ENCODE data around the gene TRPM7. TPM values are rescaled to one million over a fixed set of nuclear protein-coding genes. Genes with fewer than 3 reads are reported as not detected.

The TRPM7 gene
- total and polyA plus RNA-seq, 8 donors = 4.0 to 92.8 (median 27.8) TPM

GRCh38 chr15:50676799-50677483 lies 9.7 kb downstream of the TRPM7 start:
- Histone ChIP-seq H3K4me1 (peaks cover 0 to 45% (median 9%) of the 10 kb centered on the region in 4 donors), H3K27ac (no peak overlapping the region), H3K27me3 (no peaks in the 10 kb centered on the region), H3K4me3 (no peak overlapping the region), H3K36me3 (peaks cover 0 to 12% (median 2%) of the 10 kb centered on the region in 4 donors), H3K9me3 (no peaks in the 10 kb centered on the region)
- no peak for DNase-seq
- TF ChIP-seq EP300 (IDR thresholded peaks at IDR 0.05) = no peak
- TF ChIP-seq POLR2A (IDR thresholded peaks at IDR 0.05) = no peak
- TF ChIP-seq POLR2AphosphoS5 (IDR thresholded peaks at IDR 0.05) = no peak
- TF ChIP-seq CTCF (IDR thresholded peaks at IDR 0.05) = no peak
- 72 to 84% (median 81%) methylated on average over 6 of the region's 6 CpGs for WGBS, 5 donors
- intact Hi-C loops (cut with DNase I; ENCODE audit: low total_unique reads) = loop anchor here (5.0 to 10.0 kb wide), 2 partner anchors 200 to 228 kb away; partner anchors contain the start of gene AP4E1

GRCh38 chr15:50675535-50676144 lies 11.0 kb downstream of the TRPM7 start:
- intact Hi-C loops (cut with DNase I; ENCODE audit: low total_unique reads) = loop anchor here (5.0 to 10.0 kb wide), 2 partner anchors 202 to 229 kb away; partner anchors contain the start of gene AP4E1

GRCh38 chr15:50670115-50670514 lies 16.5 kb downstream of the TRPM7 start:
- no peaks in the 10 kb centered on the region for H3K9me3 ChIP-seq
- H3K36me3 ChIP-seq = peaks cover 4 to 19% (median 10%) of the 10 kb centered on the region in 4 donors
- peaks cover 0 to 19% (median 0%) of the 10 kb centered on the region in 4 donors for H3K4me1 ChIP-seq
- no peak overlapping the region for H3K4me3 ChIP-seq
- no peak for TF ChIP-seq POLR2A (IDR thresholded peaks at IDR 0.05)
- TF ChIP-seq EP300 (IDR thresholded peaks at IDR 0.05) = no peak
- no peak for TF ChIP-seq CTCF (IDR thresholded peaks at IDR 0.05)
- TF ChIP-seq POLR2AphosphoS5 (IDR thresholded peaks at IDR 0.05) = no peak
- 73 to 87% (median 77%) methylated on average over 2 of the region's 2 CpGs for WGBS, 5 donors
- no peaks in the 10 kb centered on the region for H3K27me3 ChIP-seq
- intact Hi-C loops (cut with DNase I; ENCODE audit: low total_unique reads) = loop anchor here (10.0 kb wide), 1 partner anchor 235 kb away; the partner anchor contains the start of gene AP4E1
- no peak for DNase-seq
- H3K27ac ChIP-seq = no peak overlapping the region

More at GRCh38 chr15:50675535-50676144, 11.0 kb downstream of the TRPM7 start:
- Histone ChIP-seq H3K9me3 (no peaks in the 10 kb centered on the region), H3K4me1 (peaks cover 0 to 38% (median 6%) of the 10 kb centered on the region in 4 donors), H3K36me3 (peaks cover 0 to 12% (median 2%) of the 10 kb centered on the region in 4 donors), H3K4me3 (no peak overlapping the region), H3K27me3 (no peaks in the 10 kb centered on the region), H3K27ac (no peak overlapping the region)
- peak in 5 of 7 experiments; percentile 22 to 92 (median 74) for TF ChIP-seq CTCF (IDR thresholded peaks at IDR 0.05)
- no peak for TF ChIP-seq POLR2AphosphoS5 (IDR thresholded peaks at IDR 0.05)
- peak in 1 of 2 donors; percentile 61 for DNase-seq

GRCh38 chr15:50669611-50670010 lies 17.0 kb downstream of the TRPM7 start:
- Histone ChIP-seq H3K9me3 (no peaks in the 10 kb centered on the region), H3K27ac (no peak overlapping the region), H3K36me3 (peaks cover 2 to 24% (median 15%) of the 10 kb centered on the region in 4 donors), H3K4me1 (peaks cover 0 to 16% (median 0%) of the 10 kb centered on the region in 4 donors), H3K27me3 (no peaks in the 10 kb centered on the region), H3K4me3 (no peak overlapping the region)
- 35 to 48% (median 44%) methylated on average over 1 of the region's 1 CpG for WGBS, 5 donors
- TF ChIP-seq CTCF (IDR thresholded peaks at IDR 0.05) (no peak), EP300 (IDR thresholded peaks at IDR 0.05) (no peak), POLR2AphosphoS5 (IDR thresholded peaks at IDR 0.05) (no peak), POLR2A (IDR thresholded peaks at IDR 0.05) (no peak)
- DNase-seq = no peak
- intact Hi-C loops (cut with DNase I; ENCODE audit: low total_unique reads) = loop anchor here (10.0 kb wide), 1 partner anchor 235 kb away; the partner anchor contains the start of gene AP4E1

All from stomach (tissue), 9 donors.